CD4-positive, alpha-beta T cell treated with Interleukin-17A for 1 hour (primary cell): Measurements from ENCODE around the gene KATNB1.
A peak's percentile ranks its signal among the peaks of the same experiment; 100 is the strongest.
"Not testable (repeated sequence)": the region's sequence is repeated elsewhere in the genome, so short reads cannot be mapped to it uniquely, and the experiment has no call there.

Source experiments
- DNase-seq: peaks from one replicate; pipeline ENCODE4 v3.0.0-alpha.2; 2020

Gene KATNB1

GRCh38 chr16:57779836-57780235, 44.3 kb downstream of the KATNB1 start:
- not testable (repeated sequence) for DNase-seq

- no peak for DNase-seq
Measured at GRCh38 chr16:57781349-57781740, 45.8 kb downstream of the KATNB1 start.

- DNase-seq, result no peak
Measured at GRCh38 chr16:57781741-57782606, 46.4 kb downstream of the KATNB1 start.

- DNase-seq, result not testable (repeated sequence)
Measured at GRCh38 chr16:57782607-57783055, 47.1 kb downstream of the KATNB1 start.

- no peak for DNase-seq
Measured at GRCh38 chr16:57783116-57783515, 47.5 kb downstream of the KATNB1 start.

GRCh38 chr16:57783883-57784282, 48.3 kb downstream of the KATNB1 start:
- no peak for DNase-seq

GRCh38 chr16:57784334-57784733, 48.8 kb downstream of the KATNB1 start:
- DNase-seq, result no peak

GRCh38 chr16:57785385-57785784, 49.8 kb downstream of the KATNB1 start:
- DNase-seq, result no peak

- no peak for DNase-seq
Measured at GRCh38 chr16:57785924-57786323, 50.4 kb downstream of the KATNB1 start.

- no peak for DNase-seq
Measured at GRCh38 chr16:57786632-57787518, 51.3 kb downstream of the KATNB1 start.

- DNase-seq, result no peak
Measured at GRCh38 chr16:57787519-57787905, 51.9 kb downstream of the KATNB1 start.

- no peak for DNase-seq
Measured at GRCh38 chr16:57788252-57788841, 52.8 kb downstream of the KATNB1 start.

GRCh38 chr16:57788951-57789350, 53.4 kb downstream of the KATNB1 start:
- no peak for DNase-seq

- DNase-seq, result no peak
Measured at GRCh38 chr16:57791195-57791892, 55.8 kb downstream of the KATNB1 start.

- DNase-seq, result no peak
Measured at GRCh38 chr16:57791893-57792461, 56.4 kb downstream of the KATNB1 start.

- no peak for DNase-seq
Measured at GRCh38 chr16:57794849-57795430, 59.4 kb downstream of the KATNB1 start.

- peak; percentile 48 for DNase-seq
Measured at GRCh38 chr16:57795431-57795878, 59.9 kb downstream of the KATNB1 start.

GRCh38 chr16:57796014-57796413, 60.4 kb downstream of the KATNB1 start:
- DNase-seq, result not testable (repeated sequence)

GRCh38 chr16:57797216-57797525, 61.6 kb downstream of the KATNB1 start:
- no peak for DNase-seq

- no peak for DNase-seq
Measured at GRCh38 chr16:57797526-57798266, 62.1 kb downstream of the KATNB1 start.

- no peak for DNase-seq
Measured at GRCh38 chr16:57798267-57798810, 62.8 kb downstream of the KATNB1 start.
